ENCODE results near the gene MINDY4.

MINDY4 gene

DNA sequence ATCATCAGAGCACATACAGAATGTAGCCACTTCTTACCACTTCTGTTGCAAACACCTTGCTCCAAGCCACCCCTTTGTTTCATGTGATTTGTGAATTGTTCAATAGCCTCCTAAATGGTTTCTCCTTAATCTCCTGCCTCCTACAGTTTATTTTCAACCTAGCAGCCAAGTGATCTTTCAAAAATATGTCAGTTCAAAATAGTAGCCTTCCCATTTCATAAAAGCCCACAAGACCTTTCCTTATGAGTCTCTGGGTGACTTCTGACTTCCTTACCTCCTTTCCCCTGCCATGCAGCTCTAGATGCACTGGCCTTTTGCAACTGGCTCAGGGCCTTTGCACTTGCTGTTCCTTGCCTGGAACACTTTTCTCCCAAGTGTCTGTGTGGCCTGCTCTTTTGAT is 4.8 kb downstream of the MINDY4 start:
- Histone ChIP-seq H3K27ac (ENCODE audit: extremely low read depth, low read depth, low read length) (no peak overlapping the region), H3K4me3 (ENCODE audit: low read depth, low read length) (no peak overlapping the region), H3K4me1 (ENCODE audit: control insufficient read depth, insufficient read depth, low read length) (0 out of 2 replicates have a peak, but pooled peaks cover 2% of the 10 kb centered on the region), H3K9me3 (ENCODE audit: control insufficient read depth, insufficient read depth, low read depth, low read length) (no peaks in the 10 kb centered on the region), H3K36me3 (ENCODE audit: control insufficient read depth in 2 of 2, insufficient read depth in 1 of 2, low read length in 2 of 2) (peaks cover 0 to 14% of the 10 kb centered on the region in 2 experiments; a peak in 1 of 3 replicates)
- CTCF ChIA-PET = interaction anchor here (0.7 kb wide), 1 partner anchor 615 kb away, joined by 3 read pairs; no protein-coding TSS in a partner anchor
- TF ChIP-seq, protein P1, sequence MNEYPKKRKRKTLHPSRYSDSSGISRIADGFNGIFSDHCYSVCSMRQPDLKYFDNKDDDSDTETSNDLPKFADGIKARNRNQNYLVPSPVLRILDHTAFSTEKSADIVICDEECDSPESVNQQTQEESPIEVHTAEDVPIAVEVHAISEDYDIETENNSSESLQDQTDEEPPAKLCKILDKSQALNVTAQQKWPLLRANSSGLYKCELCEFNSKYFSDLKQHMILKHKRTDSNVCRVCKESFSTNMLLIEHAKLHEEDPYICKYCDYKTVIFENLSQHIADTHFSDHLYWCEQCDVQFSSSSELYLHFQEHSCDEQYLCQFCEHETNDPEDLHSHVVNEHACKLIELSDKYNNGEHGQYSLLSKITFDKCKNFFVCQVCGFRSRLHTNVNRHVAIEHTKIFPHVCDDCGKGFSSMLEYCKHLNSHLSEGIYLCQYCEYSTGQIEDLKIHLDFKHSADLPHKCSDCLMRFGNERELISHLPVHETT (tag by site-specific recombination; IDR thresholded peaks at IDR 0.05) = no peak
- TF ChIP-seq ZNF623 (tag by site-specific recombination; IDR thresholded peaks at IDR 0.05) (peak; percentile 44; the same call in 1 of the 2 replicates), ZNF121 (tag by site-specific recombination; IDR thresholded peaks at IDR 0.05) (no peak), SALL2 (tag by site-specific recombination; IDR thresholded peaks at IDR 0.05; ENCODE audit: borderline replicate concordance) (no peak), ZSCAN16 (tag by site-specific recombination; IDR thresholded peaks at IDR 0.05) (no peak), ZNF600 (tag by site-specific recombination; IDR thresholded peaks at IDR 0.05) (no peak)
- POLR2A ChIA-PET = no interaction called here

DNA sequence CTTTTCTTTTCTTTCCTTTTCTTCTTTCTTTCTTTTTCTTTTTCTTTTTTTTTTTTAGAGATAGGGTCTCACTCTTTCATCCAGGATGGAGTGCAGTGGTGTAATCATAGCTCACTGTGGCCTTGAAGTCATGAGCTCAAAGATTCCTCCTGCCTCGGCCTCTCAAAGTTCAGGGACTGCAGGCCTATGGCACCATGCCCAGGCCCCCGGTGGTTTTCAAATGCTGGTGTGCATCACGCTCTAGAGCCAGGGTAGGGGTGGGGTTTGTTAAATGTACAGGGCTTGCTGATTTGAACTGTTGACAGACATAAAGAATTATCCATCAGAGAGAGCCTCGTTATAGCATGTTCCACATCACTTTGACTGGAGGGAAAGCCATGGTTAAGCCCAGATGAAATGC is 5.8 kb downstream of the MINDY4 start:
- CTCF ChIA-PET = interaction anchor here (0.6 kb wide), 1 partner anchor 19 kb away, joined by 3 read pairs; no protein-coding TSS in a partner anchor

DNA sequence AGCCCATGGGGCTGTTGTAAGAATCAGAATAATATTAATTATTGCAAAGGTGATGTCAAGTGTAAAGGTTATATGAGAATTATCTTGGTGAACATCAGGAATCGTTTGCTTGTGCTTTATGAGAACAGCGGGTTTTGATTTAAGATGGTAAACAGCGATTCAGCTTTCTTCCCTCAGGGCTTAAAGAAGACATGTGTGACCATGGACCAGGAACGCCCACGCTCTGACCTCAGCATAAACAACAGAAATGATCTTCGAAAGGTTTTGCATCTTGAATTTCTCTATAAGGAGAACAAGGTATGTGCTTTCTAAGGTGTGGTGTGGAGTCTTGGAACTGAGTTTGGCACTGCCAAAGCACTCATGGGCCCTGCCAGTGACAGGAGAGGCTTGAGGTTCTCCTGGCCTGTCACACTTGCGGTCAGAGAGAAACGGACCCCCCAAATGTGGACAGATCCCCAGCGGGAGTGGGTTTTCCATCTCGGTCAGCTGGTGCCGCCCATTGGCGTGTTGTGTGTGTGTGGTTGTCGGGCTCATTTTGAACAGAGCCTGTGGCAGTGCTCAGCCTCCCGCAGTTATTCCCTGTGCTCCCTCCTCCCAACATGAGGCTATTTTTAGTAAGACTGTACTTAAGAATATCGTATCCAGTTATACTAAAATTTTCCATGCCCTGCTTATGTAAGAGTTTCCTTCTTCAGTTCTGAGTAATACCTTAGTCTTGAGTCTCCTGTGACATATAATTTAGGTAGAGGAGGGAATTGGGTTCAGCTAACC is 7.2 kb downstream of the MINDY4 start:
- Histone ChIP-seq H3K27ac (ENCODE audit: extremely low read depth, low read depth, low read length) (no peak overlapping the region), H3K36me3 (ENCODE audit: control insufficient read depth in 2 of 2, insufficient read depth in 1 of 2, low read length in 2 of 2) (peaks cover 12 to 30% of the 10 kb centered on the region in 2 experiments), H3K4me1 (ENCODE audit: control insufficient read depth, insufficient read depth, low read length) (no peaks in the 10 kb centered on the region), H3K9me3 (ENCODE audit: control insufficient read depth, insufficient read depth, low read depth, low read length) (no peaks in the 10 kb centered on the region), H3K4me3 (ENCODE audit: low read depth, low read length) (no peak overlapping the region)
- CTCF ChIA-PET = no interaction called here
- POLR2A ChIA-PET = no interaction called here
- TF ChIP-seq, protein P2, sequence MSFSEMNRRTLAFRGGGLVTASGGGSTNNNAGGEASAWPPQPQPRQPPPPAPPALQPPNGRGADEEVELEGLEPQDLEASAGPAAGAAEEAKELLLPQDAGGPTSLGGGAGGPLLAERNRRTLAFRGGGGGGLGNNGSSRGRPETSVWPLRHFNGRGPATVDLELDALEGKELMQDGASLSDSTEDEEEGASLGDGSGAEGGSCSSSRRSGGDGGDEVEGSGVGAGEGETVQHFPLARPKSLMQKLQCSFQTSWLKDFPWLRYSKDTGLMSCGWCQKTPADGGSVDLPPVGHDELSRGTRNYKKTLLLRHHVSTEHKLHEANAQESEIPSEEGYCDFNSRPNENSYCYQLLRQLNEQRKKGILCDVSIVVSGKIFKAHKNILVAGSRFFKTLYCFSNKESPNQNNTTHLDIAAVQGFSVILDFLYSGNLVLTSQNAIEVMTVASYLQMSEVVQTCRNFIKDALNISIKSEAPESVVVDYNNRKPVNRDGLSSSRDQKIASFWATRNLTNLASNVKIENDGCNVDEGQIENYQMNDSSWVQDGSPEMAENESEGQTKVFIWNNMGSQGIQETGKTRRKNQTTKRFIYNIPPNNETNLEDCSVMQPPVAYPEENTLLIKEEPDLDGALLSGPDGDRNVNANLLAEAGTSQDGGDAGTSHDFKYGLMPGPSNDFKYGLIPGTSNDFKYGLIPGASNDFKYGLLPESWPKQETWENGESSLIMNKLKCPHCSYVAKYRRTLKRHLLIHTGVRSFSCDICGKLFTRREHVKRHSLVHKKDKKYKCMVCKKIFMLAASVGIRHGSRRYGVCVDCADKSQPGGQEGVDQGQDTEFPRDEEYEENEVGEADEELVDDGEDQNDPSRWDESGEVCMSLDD (tag by site-specific recombination; IDR thresholded peaks at IDR 0.05) = no peak
- TF ChIP-seq ZNF701 (tag by site-specific recombination; IDR thresholded peaks at IDR 0.05) (no peak), ZNF366 (tag by site-specific recombination; conservative IDR thresholded peaks at IDR 0.05) (no peak), ZNF248 (tag by site-specific recombination; IDR thresholded peaks at IDR 0.05) (no peak), ZNF660 (tag by site-specific recombination; IDR thresholded peaks at IDR 0.05) (no peak), ZNF302 (tag by site-specific recombination; IDR thresholded peaks at IDR 0.05; ENCODE audit: low read depth) (no peak), GLI4 (tag by site-specific recombination; IDR thresholded peaks at IDR 0.05) (no peak)
- TF ChIP-seq, protein P3, sequence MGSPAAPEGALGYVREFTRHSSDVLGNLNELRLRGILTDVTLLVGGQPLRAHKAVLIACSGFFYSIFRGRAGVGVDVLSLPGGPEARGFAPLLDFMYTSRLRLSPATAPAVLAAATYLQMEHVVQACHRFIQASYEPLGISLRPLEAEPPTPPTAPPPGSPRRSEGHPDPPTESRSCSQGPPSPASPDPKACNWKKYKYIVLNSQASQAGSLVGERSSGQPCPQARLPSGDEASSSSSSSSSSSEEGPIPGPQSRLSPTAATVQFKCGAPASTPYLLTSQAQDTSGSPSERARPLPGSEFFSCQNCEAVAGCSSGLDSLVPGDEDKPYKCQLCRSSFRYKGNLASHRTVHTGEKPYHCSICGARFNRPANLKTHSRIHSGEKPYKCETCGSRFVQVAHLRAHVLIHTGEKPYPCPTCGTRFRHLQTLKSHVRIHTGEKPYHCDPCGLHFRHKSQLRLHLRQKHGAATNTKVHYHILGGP (tag by site-specific recombination; IDR thresholded peaks at IDR 0.05) = no peak

More for the DNA sequence above, 5.8 kb downstream of the MINDY4 start:
- TF ChIP-seq ZNF16 (tag by site-specific recombination; IDR thresholded peaks at IDR 0.05; ENCODE audit: low read depth) (no peak), FEZF1 (tag by site-specific recombination; IDR thresholded peaks at IDR 0.05) (no peak), ZNF416 (tag by site-specific recombination; IDR thresholded peaks at IDR 0.05) (no peak), ZNF830 (tag by site-specific recombination; IDR thresholded peaks at IDR 0.05; ENCODE audit: low read depth) (no peak), ZFP69B (tag by site-specific recombination; IDR thresholded peaks at IDR 0.05) (no peak), SETDB1 (IDR thresholded peaks at IDR 0.05; ENCODE audit: insufficient read length, low read length) (no peak), ZFHX2 (tag by site-specific recombination; conservative IDR thresholded peaks at IDR 0.05) (no peak)
- TF ChIP-seq, protein P4, sequence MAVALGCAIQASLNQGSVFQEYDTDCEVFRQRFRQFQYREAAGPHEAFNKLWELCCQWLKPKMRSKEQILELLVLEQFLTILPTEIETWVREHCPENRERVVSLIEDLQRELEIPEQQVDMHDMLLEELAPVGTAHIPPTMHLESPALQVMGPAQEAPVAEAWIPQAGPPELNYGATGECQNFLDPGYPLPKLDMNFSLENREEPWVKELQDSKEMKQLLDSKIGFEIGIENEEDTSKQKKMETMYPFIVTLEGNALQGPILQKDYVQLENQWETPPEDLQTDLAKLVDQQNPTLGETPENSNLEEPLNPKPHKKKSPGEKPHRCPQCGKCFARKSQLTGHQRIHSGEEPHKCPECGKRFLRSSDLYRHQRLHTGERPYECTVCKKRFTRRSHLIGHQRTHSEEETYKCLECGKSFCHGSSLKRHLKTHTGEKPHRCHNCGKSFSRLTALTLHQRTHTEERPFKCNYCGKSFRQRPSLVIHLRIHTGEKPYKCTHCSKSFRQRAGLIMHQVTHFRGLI (tag by site-specific recombination; IDR thresholded peaks at IDR 0.05) = no peak
- H3K4me1 ChIP-seq (ENCODE audit: control insufficient read depth, insufficient read depth, low read length) = 0 out of 2 replicates have a peak, but pooled peaks cover 2% of the 10 kb centered on the region
- POLR2A ChIA-PET = no interaction called here
- peaks cover 2 to 16% of the 10 kb centered on the region in 2 experiments for H3K36me3 ChIP-seq (ENCODE audit: control insufficient read depth in 2 of 2, insufficient read depth in 1 of 2, low read length in 2 of 2)
- H3K27ac ChIP-seq (ENCODE audit: extremely low read depth, low read depth, low read length) = no peak overlapping the region
- H3K9me3 ChIP-seq (ENCODE audit: control insufficient read depth, insufficient read depth, low read depth, low read length) = no peaks in the 10 kb centered on the region
- H3K4me3 ChIP-seq (ENCODE audit: low read depth, low read length) = no peak overlapping the region
